GM18858 (cell line): ENCODE measurements around the gene ROR1.
"Not testable (repeated sequence)": the region's sequence is repeated elsewhere in the genome, so short reads cannot be mapped to it uniquely, and the experiment has no call there.

Experiments
- ATAC-seq: cut with Tn5 transposase; IDR thresholded peaks from one replicate; pipeline ENCODE4 v1.9.1; 2021; ENCODE audit not compliant: unreplicated experiment

Gene ROR1

GRCh38 chr1:63757334-63757733 is 16.5 kb upstream of the ROR1 start:
- no peak for ATAC-seq

- no peak for ATAC-seq
These were observed 15.0 kb upstream of the ROR1 start for GRCh38 chr1:63758791-63759190.

GRCh38 chr1:63759778-63760177 is 14.0 kb upstream of the ROR1 start:
- ATAC-seq, result no peak

- no peak for ATAC-seq
These were observed 3.4 kb upstream of the ROR1 start for GRCh38 chr1:63770381-63770780.

GRCh38 chr1:63772201-63772600 is 1.6 kb upstream of the ROR1 start:
- no peak for ATAC-seq

GRCh38 chr1:63772876-63773275 is 941 bp upstream of the ROR1 start:
- ATAC-seq, result no peak

GRCh38 chr1:63773496-63773814 is 362 bp upstream of the ROR1 start:
- ATAC-seq, result no peak

GRCh38 chr1:63774617-63775417 is 1.0 kb downstream of the ROR1 start:
- ATAC-seq, result no peak

GRCh38 chr1:63775418-63776127 is 1.8 kb downstream of the ROR1 start:
- ATAC-seq, result no peak

GRCh38 chr1:63777286-63777685 is 3.5 kb downstream of the ROR1 start:
- no peak for ATAC-seq

- no peak for ATAC-seq
These were observed 4.4 kb downstream of the ROR1 start for GRCh38 chr1:63777965-63778880.

GRCh38 chr1:63779338-63780211 is 5.8 kb downstream of the ROR1 start:
- ATAC-seq, result no peak

- ATAC-seq, result no peak
These were observed 6.7 kb downstream of the ROR1 start for GRCh38 chr1:63780565-63780964.

GRCh38 chr1:63782982-63783381 is 9.2 kb downstream of the ROR1 start:
- ATAC-seq, result no peak

GRCh38 chr1:63784083-63784482 is 10.3 kb downstream of the ROR1 start:
- ATAC-seq, result no peak

- ATAC-seq, result no peak
These were observed 10.9 kb downstream of the ROR1 start for GRCh38 chr1:63784489-63785390.

GRCh38 chr1:63787270-63787669 is 13.5 kb downstream of the ROR1 start:
- ATAC-seq, result not testable (repeated sequence)

GRCh38 chr1:63787875-63788274 is 14.1 kb downstream of the ROR1 start:
- ATAC-seq, result no peak

GRCh38 chr1:63789856-63790605 is 16.2 kb downstream of the ROR1 start:
- ATAC-seq, result no peak
